H1 (cell line): Measurements from ENCODE around the gene CAMTA1. TPM values are rescaled to one million over a fixed set of nuclear protein-coding genes. Genes with fewer than 3 reads are reported as not detected.

Experiments used
- CHD7 ChIP-seq: fragments of 300-600 bp; sonication (generic); IDR thresholded peaks from 2 replicates; pipeline ENCODE4 v1.7.1; 2012; ENCODE audit warnings: low read length, moderate library complexity, mild to moderate bottlenecking, inconsistent platforms; ENCODE audit not compliant: insufficient replicate concordance
- polyA plus RNA-seq, 7 experiments: library from polyadenylated mRNA; depleted of rRNA in 3 of 7; stranded (reverse) in 5 of 7; unstranded in 2 of 7; fragments of >200 nt in 5 of 7; fragments of 200-250 nt in 2 of 7; gene quantifications; 1 replicate in 5 of 7; 2 replicates in 1 of 7; 4 replicates in 1 of 7; pipeline versions ENCODE4 v1.2.1 to v1.2.3, GENCODE V29; 2011 to 2013; ENCODE audit warnings: missing spikeins in 2 of 7, mixed read lengths in 2 of 7
- total RNA-seq: library from RNA; stranded (reverse); fragmentation: NEBNext Ultra II Directional; extraction: Animal tissue kit (Norgen Biotek cat#: 25700); gene quantifications from 2 replicates; pipeline ENCODE4 v1.2.1, GENCODE V29; 2021

CAMTA1 gene
- total and polyA plus RNA-seq, 2 of the 8 experiments (the other 6 are each of a cell fraction or from before 2014, with no cell fraction given): 65.0 to 119 TPM

GRCh38 chr1:7387053-7387927 is 602.0 kb downstream of the CAMTA1 start (continued):
- TF ChIP-seq CHD7: no peak
